D721Med (cell line): Measurements from ENCODE around the gene PPP1R14C.

Experiments used
- DNase-seq: peaks from one replicate; pipeline ENCODE4 v3.0.0; 2011; ENCODE audit warnings: low spot score; ENCODE audit not compliant: insufficient read length
- FAIRE-seq: peaks from 2 replicates; lab custom pipeline; 2011; peaks lifted over from hg19 to GRCh38; lab: Jason Lieb, UNC
- CTCF ChIP-seq: IDR thresholded peaks from 2 replicates; pipeline ENCODE4 v1.5.1; 2012; ENCODE audit warnings: mild to moderate bottlenecking, control low read depth; ENCODE audit not compliant: insufficient read depth; ENCODE audit errors: missing control alignments

PPP1R14C gene

GRCh38 chr6:150145830-150146229, 3.0 kb downstream of the PPP1R14C start:
- DNase-seq = no peak
- TF ChIP-seq CTCF = no peak
- FAIRE-seq = no peak

- FAIRE-seq (no peak), DNase-seq (no peak)
- no peak for TF ChIP-seq CTCF
These were observed 3.6 kb downstream of the PPP1R14C start for GRCh38 chr6:150146436-150146835.

- DNase-seq (no peak), FAIRE-seq (no peak)
- no peak for TF ChIP-seq CTCF
These were observed 6.3 kb downstream of the PPP1R14C start for GRCh38 chr6:150149146-150149545.

GRCh38 chr6:150150458-150150820, 7.6 kb downstream of the PPP1R14C start:
- no peak for TF ChIP-seq CTCF
- no peak for FAIRE-seq
- no peak for DNase-seq

- no peak for FAIRE-seq
- no peak for DNase-seq
- TF ChIP-seq CTCF = no peak
These were observed 8.2 kb downstream of the PPP1R14C start for GRCh38 chr6:150150821-150151646.

GRCh38 chr6:150152891-150153876, 10.3 kb downstream of the PPP1R14C start:
- no peak for TF ChIP-seq CTCF
- no peak for FAIRE-seq
- DNase-seq = no peak
